Pulmonary artery endothelial cell (primary cell): Measurements from ENCODE around the gene CYP20A1. TPM values are rescaled to one million over a fixed set of nuclear protein-coding genes. Genes with fewer than 3 reads are reported as not detected.
"Not testable (repeated sequence)": the region's sequence is repeated elsewhere in the genome, so short reads cannot be mapped to it uniquely, and the experiment has no call there.

Source experiments
- DNase-seq: peaks from one replicate; pipeline ENCODE4 v3.0.0-alpha.2; 2011; ENCODE audit warnings: low read depth, low spot score
- total RNA-seq: library from RNA; depleted of rRNA; stranded (reverse); fragments of >200 nt; gene quantifications from 2 replicates; pipeline ENCODE4 v1.2.3, GENCODE V29; 2014

The CYP20A1 gene
- total RNA-seq, 1 donor from 2014 or later = 24.8 TPM

DNA sequence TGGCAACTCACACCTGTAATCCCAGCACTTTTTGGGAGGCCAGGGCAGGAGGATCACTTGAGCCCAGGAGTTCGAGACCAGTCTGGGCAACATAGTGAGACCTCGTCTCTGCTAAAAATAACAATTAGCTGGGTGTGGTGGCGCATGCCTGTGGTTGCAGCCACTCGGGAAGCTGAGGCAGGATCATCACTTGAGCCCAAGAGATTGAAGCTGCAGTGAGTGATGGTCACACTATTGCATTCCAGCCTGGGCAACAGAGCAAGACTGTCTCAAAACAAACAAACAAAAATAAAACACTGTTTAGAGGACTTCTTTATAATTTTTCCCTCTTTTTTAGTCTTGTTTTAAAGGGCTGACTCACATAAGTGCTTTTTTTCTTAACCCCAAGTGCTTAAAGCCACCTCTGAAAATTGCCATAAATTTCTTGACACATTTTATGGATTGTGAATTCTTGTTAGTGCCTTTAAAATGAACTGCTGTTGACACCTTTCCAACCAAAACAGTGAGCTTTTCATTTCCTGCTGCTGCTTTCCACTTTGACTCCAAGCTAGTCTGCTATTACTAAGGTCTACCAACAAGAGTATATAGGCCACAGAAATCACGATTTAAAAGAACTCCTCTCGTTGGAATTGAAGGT, 41.7 kb downstream of the CYP20A1 start:
- DNase-seq = peak; percentile 60

DNA sequence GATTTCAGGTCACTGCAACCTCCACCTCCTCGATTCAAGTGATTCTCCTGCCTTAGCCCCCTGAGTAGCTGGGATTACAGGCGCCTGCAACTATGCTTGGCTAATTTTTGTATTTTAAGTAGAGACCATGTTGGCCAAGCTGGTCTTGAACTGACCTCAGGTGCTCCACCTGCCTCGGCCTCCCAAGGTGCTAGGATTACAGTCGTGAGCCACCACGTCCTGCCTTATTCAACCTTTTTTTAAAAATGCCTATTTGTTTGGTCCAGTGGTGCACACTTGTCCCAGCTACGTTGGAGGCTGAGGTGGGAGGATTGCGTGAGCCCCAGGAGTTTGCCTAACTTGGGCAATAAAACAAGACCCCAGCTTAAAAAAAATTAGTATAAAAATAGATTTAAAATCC, 43.3 kb downstream of the CYP20A1 start:
- no peak for DNase-seq

DNA sequence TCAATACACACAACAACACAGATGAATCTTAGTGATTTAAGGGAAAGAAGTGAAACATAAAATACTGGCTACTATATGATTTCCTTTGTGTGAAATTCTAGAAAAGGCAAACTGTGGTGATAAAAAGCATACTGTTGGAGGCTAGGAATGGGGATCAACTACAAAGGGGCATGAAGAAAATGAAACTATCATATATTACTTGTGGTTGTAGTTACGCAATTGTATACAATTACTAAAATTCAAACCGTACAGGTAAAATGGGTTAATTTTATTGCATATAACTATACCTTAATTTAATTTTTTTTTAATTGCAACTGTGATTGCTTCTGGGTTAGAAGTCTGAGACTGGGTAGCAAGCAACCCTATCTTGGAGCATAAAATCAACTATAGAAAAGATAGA, 47.7 kb downstream of the CYP20A1 start:
- no peak for DNase-seq

DNA sequence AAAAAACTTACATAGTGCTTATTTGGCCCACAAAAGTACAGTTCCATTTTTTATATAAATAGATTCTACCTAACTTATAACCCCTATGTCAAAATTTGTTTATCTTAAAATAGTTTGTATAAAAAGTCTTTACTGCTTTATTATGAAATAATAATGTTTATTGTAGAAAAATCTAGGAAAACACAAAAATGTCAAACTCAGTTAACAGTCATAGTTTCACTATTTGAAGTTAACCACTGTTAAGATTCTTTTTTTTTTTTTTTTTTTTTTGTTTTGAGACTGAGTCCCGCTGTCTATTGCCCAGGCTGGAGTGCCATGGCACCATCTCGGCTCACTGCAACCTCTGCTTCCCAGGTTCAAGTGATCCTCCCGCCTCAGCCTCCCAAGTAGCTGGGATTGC, 62.8 kb downstream of the CYP20A1 start:
- DNase-seq = no peak

DNA sequence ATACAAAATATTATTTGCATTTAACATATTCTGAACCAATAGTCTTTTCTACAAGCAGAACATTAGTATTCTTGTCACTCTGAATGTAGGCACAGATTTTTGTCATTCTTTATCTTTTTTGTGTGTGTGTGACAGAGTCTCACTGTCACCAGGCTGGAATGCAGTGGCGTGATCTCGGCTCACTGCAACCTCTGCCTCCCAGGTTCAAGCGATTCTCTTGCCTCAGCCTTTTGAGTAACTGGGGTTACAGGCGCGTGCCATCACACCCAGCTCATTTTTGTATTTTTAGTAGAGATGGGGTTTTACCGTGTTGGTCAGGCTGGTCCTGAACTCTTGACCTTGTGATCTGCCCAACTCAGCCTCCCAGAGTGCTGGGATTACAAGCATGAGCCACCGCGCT, 63.8 kb downstream of the CYP20A1 start:
- DNase-seq = not testable (repeated sequence)

DNA sequence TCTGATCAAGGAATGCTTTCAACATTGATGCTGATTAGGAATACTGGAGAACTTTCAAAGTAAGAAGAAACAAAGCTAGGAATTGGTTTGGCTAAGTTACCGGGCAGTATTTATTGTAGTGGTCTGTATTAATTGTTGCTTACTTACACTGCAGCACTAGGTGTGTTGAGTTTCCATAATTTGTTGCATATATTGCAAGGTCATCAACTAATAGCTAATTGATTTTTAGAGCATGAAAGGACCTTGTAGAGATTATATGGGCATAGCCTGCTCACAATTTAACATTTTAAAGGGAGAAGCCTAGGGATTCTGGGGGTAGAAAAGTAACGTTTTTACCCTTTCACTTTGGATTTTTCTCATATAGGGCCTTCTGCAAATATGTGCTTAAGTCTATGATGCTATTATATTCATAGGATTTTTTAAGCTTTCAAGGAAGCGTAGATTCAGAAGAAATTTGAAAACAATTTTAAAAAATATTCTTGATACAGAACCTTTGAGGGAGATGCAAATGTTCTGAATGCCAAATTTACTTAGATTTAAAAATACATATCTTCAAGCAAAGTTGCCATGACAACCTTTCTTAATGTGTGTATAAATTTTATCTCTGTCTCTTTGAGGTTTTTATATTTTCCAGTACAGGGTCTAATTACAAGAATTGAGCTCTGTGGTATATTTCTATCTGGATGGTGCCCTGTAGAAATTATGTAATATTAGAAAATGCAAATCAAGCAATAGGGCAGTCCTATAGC, 72.0 kb downstream of the CYP20A1 start:
- no peak for DNase-seq

DNA sequence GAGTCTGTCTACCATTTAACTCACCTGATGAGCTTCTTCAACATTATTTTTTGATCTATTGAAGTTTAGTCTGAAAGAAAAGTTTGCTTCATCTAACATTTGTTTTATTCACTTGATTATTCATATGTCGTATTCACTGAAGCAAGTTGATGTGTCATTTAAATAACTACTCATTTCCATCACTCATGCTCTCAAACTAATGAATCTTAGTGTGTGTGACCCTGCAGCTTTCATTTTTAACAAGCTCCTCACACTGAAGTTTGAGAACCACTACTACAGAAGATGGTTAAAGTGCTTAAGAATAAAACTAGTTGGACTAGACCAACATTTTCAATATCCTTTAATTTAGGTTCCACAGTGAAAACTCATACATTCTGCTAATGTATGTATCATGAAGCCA, 87.5 kb downstream of the CYP20A1 start:
- DNase-seq = no peak

DNA sequence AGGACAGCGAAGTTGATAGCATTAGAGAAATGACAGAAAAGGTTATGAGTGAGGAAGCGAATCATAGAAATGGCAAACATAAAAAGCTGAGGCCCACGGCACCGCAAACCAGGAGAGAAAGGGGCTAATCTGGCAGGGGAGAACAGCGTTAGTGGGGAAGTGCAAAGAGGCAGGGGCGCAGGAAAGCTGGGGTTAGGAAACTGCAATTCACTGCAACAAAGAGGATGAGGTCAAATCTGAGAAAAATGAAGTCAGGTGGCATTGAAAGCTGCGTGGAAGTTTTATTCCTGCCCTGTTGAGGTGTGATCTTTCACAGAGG, 88.7 kb downstream of the CYP20A1 start:
- no peak for DNase-seq

DNA sequence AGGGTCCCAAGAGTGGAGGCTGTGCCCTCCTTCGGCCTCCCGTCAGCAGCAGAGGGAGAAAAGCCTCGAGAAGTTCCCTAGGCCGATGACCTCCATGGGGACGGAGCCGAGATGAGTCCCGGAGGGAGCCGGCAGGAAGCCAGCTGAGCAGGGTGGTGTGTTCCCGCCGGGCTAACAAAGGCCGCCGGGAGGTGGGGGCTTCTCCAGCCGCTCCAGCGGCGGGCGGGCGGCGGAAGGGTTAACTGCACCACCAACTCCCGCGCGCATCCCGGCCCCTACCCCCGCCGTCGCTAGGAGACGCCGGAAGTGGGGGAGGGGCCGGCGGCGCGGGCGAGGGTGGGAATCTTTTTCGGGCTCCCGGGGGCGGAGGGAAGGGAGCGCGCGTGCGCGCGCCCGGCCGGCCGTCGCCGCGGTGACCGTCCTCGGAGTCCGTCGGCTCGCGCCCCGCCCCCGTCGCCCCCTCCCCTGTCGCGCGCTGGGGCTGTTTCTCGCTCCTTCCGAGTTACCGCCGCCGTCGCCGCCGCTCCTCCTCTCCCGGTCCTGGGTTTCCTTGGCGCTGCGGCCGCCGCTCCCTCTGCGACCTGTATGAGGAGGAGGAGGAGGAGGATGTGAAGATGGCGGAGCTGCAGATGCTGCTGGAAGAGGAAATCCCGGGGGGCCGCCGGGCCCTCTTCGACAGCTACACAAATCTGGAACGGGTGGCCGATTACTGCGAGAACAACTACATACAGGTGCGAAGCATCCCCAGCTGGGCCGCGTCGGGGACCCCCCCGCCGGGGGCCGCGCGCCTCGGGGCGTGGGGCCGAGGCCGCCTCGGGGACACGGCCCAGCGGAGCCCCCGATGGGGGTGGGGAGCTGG, 89.3 kb downstream of the CYP20A1 start, which contains the start of gene ABI2:
ABI2 (plus strand) TSS at position 494 of the 859 bp plus-strand sequence; CDS start at position 615, 121 bp downstream.
- peak; percentile 24 for DNase-seq

DNA sequence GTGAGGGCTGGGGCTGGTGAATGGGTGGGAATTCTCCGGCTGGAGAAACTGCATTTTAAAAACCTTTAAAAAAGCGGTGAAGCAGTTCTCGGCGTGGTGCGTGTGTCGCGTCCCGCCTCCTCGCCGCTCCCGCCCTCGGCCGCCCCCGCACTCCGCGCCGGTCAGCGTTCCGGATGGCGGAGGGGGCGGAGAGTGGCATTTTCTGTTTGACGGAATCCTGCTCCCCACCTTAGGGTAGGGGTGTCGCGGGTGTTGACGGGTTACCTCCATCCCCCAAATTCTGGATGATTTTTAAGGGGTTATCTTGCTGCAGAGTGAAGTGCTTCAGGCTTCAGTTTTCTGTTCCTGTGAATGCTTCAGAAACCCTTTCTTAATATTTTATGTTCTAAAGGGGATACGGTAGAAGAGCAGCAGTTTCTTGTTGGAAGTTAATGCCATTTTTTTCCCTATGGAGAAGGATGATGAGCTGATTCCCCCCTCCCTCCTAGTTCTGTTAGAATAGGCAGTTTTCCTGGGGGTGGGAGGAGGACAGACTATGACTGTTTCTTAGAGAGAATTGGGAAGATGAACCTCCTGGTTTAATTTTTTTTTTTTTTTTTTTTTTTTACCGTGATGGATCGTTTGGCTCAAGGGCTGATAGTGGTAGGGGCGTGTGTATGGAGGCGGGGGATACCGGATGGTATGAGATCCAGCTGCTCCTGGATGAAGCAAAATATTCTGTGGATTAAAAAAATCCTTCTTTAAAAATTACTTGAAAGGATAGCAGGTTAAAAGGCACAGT, 90.1 kb downstream of the CYP20A1 start:
- no peak for DNase-seq

DNA sequence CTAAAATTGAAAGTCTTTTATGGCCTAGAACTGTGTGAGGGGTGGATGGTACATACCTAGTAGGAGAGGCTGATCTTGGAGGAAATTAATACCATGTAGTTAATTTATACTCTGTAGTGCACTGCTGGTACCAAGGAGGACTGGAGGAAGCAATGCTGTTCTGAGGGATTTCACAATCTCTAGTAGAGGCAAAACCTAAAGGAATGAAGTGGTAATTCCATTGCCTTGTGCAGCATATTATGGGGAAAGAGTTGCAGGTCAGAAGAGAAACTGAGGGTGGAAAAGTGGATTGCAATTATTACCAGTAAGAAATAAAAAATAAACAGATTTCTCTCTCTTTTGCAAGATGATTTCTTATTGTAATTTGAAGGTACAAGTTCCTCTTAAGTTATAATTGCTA, 91.6 kb downstream of the CYP20A1 start:
- no peak for DNase-seq

DNA sequence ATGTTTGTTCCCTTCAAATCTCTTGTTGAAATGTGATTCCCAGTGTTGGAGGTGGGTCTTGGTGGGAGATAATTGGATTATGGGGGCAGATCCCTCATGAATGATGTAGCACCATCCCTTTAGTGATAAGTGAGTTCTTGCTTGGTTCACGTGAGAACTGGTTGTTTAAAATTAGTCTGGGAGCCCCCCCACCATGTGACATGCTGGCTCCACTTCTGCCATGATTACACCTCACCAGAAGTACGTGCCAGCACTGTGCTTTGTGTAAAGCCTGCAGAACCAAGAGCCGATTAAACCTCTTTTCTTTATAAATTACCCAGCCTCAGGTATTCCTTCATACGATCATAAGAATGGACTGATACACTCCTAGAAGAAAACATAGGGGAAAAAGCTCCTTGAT, 99.5 kb downstream of the CYP20A1 start:
- DNase-seq = no peak

DNA sequence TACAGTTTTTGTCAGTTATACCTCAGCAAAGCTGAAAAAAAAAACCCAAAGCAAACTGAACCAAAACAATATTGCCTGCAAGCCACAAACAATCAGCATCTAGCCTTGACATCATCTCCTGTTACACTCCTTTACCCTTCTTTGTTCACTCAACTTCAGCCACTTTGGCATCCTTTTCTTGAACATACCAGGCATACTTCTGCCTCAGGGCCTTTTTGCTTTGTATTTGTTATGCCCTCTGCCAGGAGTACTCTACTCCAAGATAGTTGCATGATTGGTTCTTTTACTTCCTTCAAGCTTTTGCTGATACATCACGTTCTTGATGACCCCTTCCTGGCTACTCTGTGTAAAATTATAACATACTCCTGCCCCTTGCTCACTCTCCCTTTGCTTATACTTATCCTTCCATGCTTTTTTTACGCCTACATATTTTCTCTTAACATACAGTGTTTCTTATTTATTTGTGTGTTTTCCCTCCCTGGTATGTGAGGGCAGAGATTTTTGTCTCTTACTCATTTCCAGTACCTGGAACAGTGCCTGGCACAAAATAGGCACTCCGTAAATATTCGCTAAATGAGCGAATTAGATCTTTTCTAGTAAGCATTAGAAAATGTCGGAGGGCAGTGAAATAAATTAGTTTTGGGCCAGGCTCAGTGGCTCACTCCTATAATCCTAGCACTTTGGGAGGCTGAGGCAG, 102.1 kb downstream of the CYP20A1 start:
- peak; percentile 93 for DNase-seq

DNA sequence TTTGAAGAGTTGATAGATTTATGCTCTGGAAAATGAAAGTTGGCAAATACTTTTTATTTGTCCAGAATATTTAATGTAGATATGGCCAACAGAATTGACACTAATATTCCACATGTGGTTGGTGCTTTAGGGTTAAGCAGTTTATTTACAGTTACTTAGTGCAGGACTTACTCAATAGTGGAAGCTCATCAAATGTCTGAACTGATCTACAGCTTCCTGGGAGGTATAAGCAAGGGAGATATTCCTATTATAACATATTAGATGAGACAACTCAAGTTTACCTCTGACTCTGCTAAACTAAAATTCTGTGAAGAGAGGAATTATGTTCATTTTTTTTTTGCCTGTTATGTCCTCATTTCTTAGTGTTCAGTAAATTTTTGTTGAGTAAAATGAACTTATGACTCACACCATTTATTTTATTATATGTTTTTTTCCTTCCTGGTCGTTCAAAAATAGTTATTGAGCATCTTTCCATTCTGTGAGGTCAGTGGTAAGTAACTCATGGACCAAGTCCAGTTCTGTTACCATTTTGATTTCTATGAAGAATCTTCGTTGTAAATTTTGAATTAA, 103.0 kb downstream of the CYP20A1 start:
- no peak for DNase-seq

DNA sequence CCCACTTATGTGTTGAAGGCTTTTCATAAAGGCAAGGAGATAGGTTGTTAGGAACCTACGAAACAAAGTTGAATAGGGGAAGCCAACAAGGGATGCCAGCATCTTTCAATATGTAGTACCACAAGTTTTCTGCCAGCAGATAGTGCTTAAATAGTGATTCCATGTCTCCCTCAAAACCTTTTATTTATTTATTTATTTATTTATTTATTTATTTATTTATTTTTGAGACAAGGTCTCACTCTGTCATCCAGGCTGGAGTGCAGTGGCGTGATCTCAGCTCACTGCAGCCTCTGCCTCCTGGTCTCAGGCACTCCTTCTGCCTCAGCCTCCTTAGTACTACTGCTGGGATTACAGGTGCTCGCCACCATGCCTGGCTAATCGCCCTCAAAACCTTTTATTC, 103.6 kb downstream of the CYP20A1 start:
- DNase-seq = not testable (repeated sequence)

DNA sequence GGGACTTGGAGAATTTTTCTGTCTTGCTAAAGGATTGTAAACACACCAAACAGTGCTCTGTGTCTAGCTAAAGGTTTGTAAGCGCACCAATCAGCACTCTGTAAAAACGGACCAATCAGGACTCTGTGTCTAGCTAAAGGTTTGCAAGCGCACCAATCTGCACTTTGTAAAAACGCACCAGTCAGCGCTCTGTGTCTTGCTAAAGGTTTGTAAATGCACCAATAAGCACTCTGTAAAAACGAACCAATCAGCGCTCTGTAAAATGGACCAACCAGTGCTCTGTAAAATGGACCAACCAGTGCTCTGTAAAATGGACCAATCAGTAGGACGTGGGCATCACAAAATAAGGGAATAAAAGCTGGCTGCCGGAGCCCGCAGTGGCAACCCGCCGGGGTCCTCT, 105.8 kb downstream of the CYP20A1 start:
- DNase-seq = no peak

DNA sequence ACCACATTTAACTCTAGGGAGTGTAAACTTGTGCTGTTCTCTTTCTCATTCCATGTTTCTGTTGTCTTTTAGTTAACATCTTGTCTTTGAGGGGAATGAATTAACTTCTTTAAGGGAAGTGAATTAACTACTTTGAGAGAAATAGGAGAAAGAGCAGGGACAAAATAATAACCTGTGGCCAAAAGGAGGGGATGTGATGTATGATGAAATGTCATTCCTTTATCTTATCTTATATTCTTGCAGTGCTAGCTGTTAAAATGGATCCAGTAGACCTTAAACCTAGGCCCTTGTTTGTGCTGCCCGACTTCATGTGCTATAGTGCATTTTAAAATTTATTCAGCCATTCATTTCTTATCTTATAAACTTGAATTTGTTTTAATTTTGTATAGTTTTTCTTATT, 107.8 kb downstream of the CYP20A1 start:
- no peak for DNase-seq

DNA sequence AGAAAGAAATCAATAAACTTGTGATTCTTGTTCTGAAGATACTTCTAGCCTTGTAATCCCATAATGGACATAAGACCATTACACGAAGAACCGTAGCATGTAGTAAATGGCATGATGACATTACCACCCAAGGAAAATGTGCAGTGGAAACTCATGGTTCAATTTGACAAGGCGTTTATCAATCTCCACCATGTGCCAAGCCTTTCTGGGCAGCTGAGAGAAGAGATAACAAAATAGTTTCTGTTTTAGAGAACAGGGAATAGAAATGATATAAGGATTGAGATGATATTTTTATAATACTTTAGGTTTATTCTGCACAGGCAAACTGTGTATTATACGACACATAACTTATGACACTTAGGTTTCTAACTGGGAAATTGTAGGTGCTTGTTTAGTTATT, 108.6 kb downstream of the CYP20A1 start:
- DNase-seq = no peak

DNA sequence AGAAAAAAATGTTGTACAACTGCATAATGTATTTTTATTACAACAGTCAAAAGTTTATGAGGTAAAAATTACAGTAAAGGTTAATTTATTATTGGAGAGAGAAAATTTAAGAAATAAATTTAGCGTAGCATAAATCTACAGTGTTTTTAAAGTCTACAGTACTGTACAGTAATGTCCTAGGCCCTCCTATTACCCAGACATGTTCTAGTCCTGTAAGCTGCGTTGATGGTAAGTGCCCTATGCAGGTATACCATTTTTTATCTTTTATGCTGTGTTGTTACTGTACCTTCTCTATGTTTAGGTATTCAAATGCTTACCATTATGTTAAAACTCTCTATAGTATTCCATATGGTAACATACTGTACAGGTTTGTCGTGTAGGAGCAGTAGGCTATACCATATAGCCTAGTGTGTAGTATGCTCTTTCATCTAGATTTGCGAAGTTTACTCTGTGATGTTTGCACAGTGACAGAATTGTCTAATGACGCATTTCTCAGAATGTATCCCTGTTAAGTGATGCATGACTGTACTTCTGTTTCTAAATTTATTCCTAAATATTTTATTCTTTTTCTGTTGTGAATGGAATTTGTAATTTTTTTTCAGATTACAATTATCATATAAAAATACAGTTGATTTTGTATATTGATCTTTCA, 113.9 kb downstream of the CYP20A1 start:
- no peak for DNase-seq

DNA sequence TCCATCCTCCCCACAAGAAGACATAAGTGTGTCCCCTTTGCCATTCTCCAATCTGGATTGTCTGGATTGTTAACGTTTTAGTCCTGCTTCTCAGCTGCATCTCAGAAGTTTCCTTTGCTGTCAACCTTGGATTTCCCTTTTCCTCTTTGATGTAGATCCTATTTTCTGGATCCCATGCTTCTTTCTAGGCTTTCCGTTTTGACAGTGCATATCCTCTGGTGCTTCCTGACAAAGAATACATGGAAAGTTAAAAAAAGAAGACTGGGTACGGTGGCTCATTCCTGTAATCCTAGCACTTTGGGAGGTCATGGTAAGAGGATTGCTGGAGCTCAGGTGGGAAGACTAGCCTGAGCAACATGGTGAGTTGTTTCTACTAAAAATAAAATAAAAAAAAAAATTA, 116.1 kb downstream of the CYP20A1 start:
- DNase-seq = no peak
